Lung (tissue), 12 donors: Measurements from ENCODE around the gene PFKL. TPM values are rescaled to one million over a fixed set of nuclear protein-coding genes. Genes with fewer than 3 reads are reported as not detected.
"Not testable (repeated sequence)": the region's sequence is repeated elsewhere in the genome, so short reads cannot be mapped to it uniquely, and the experiment has no call there.

Experiments used
- ATAC-seq: fragments of 200-7000 bp; cut with Tn5 transposase; one replicate; pipeline ENCODE4 v1.9.1; 2020; ENCODE audit warnings: moderate number of reproducible peaks; ENCODE audit not compliant: insufficient read depth, low FRiP score
- DNase-seq, 3 donors: peaks; one replicate each; pipeline ENCODE4 v3.0.0-alpha.2; 2013 to 2017
- H3K27ac ChIP-seq, 2 donors: one replicate each; pipeline ENCODE4 v1.5.1; 2013; ENCODE audit warnings: mild to moderate bottlenecking in 2 of 2, moderate library complexity in 2 of 2, control low read depth in 1 of 2, inconsistent platforms in 1 of 2, low read depth in 1 of 2, low read length in 1 of 2
- H3K27me3 ChIP-seq, 3 donors: one replicate each; pipeline ENCODE4 v1.5.1; 2013; ENCODE audit warnings: low read length in 2 of 3; ENCODE audit not compliant: control insufficient read depth in 3 of 3, insufficient read depth in 3 of 3
- H3K36me3 ChIP-seq, 4 donors: one replicate each; pipeline ENCODE4 v1.5.1; 2013; ENCODE audit warnings: low read length in 4 of 4, mild to moderate bottlenecking in 1 of 4, moderate library complexity in 1 of 4; ENCODE audit not compliant: control insufficient read depth in 4 of 4, insufficient read depth in 4 of 4
- H3K4me1 ChIP-seq, 5 donors: one replicate each; pipeline ENCODE4 v1.5.1; 2013; ENCODE audit warnings: low read length in 5 of 5, mild to moderate bottlenecking in 2 of 5, moderate library complexity in 1 of 5; ENCODE audit not compliant: control insufficient read depth in 5 of 5, insufficient read depth in 5 of 5
- H3K4me3 ChIP-seq: one replicate; pipeline ENCODE4 v1.5.1; 2013; ENCODE audit warnings: mild to moderate bottlenecking, control low read depth, moderate library complexity
- H3K9ac ChIP-seq, 2 donors: one replicate each; pipeline ENCODE4 v1.5.1; 2013; ENCODE audit warnings: low read length in 2 of 2, control low read depth in 1 of 2; ENCODE audit not compliant: insufficient read depth in 1 of 2
- H3K9me3 ChIP-seq, 4 donors: one replicate each; pipeline ENCODE4 v1.5.1; 2013; ENCODE audit warnings: low read length in 3 of 4, mild to moderate bottlenecking in 1 of 4, moderate library complexity in 1 of 4; ENCODE audit not compliant: control insufficient read depth in 4 of 4, insufficient read depth in 3 of 4
- WGBS, 2 donors: extraction: QIAGEN DNeasy Blood & Tissue Kit; methylation state at CpG; one replicate each; pipeline ENCODE4 v1.1.7; 2013; 5-methylcytosine and 5-hydroxymethylcytosine counted together
- polyA plus RNA-seq, 2 donors: library from polyadenylated mRNA; stranded (reverse); fragments of 200-250 nt; gene quantifications; one replicate each; pipeline ENCODE4 v1.2.1, GENCODE V29; 2013
- total RNA-seq, 2 donors: library from RNA; depleted of rRNA in 1 of 2; stranded (reverse); fragments of >200 nt in 1 of 2; gene quantifications; one replicate each; pipeline ENCODE4 v1.2.1, GENCODE V29; 2014 to 2021
- TF ChIP-seq, protein P1 (sequence below): IDR thresholded peaks from 2 replicates; pipeline ENCODE4 v1.5.1; 2012; ENCODE audit warnings: mild to moderate bottlenecking; ENCODE audit errors: control extremely low read depth, extremely low read depth
- donor health status: control.
- donor health status: control.
- donor health status: Bipolar disorder and iron deficiency.
- donor health status: healthy.
- donor health status: DM: yes; HTN: yes; CAD: no.

Gene PFKL
- total and polyA plus RNA-seq, 4 donors, result 63.4 to 129 (median 103) TPM

GRCh38 chr21:44357064-44357837, 57.4 kb downstream of the PFKL start:
- Histone ChIP-seq H3K9me3 (peaks cover 0 to 4% (median 0%) of the 10 kb centered on the region in 4 donors), H3K27ac (no peak overlapping the region), H3K27me3 (peaks cover 3 to 13% (median 4%) of the 10 kb centered on the region in 3 donors), H3K9ac (no peak overlapping the region), H3K4me3 (no peak overlapping the region), H3K4me1 (peaks cover 0 to 9% (median 4%) of the 10 kb centered on the region in 5 donors), H3K36me3 (no peaks in the 10 kb centered on the region)
- 89 to 93% methylated on average over 21 of the region's 21 CpGs for WGBS, 2 donors
- TF ChIP-seq, protein P1, sequence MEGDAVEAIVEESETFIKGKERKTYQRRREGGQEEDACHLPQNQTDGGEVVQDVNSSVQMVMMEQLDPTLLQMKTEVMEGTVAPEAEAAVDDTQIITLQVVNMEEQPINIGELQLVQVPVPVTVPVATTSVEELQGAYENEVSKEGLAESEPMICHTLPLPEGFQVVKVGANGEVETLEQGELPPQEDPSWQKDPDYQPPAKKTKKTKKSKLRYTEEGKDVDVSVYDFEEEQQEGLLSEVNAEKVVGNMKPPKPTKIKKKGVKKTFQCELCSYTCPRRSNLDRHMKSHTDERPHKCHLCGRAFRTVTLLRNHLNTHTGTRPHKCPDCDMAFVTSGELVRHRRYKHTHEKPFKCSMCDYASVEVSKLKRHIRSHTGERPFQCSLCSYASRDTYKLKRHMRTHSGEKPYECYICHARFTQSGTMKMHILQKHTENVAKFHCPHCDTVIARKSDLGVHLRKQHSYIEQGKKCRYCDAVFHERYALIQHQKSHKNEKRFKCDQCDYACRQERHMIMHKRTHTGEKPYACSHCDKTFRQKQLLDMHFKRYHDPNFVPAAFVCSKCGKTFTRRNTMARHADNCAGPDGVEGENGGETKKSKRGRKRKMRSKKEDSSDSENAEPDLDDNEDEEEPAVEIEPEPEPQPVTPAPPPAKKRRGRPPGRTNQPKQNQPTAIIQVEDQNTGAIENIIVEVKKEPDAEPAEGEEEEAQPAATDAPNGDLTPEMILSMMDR, result no peak
- DNase-seq (no peak), ATAC-seq (no peak)

DNA sequence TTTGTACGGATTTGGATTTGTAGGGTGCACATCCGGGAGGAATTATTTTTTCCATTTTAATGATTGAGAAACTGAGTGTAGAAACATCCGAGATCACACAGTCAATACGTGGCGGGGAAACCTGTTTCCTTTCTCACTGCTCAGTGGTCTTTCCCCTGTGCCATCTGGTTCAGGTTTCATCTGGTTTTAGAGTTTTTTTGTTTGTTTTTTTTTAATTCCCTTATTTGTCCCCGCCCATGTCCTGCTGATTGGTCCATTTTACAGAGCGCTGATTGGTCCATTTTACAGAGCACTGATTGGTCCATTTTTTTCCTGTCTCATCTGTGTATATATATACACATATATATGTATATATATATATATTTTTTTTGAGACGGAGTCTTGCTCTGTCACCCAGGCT, 59.5 kb downstream of the PFKL start:
- TF ChIP-seq, protein P1, result no peak
- DNase-seq (no peak), ATAC-seq (no peak)
- Histone ChIP-seq H3K36me3 (no peaks in the 10 kb centered on the region), H3K9me3 (peaks cover 0 to 11% (median 0%) of the 10 kb centered on the region in 4 donors), H3K27ac (no peak overlapping the region), H3K4me1 (no peaks in the 10 kb centered on the region), H3K27me3 (peaks cover 0 to 2% (median 0%) of the 10 kb centered on the region in 3 donors), H3K9ac (no peak overlapping the region), H3K4me3 (no peak overlapping the region)
- 62 to 79% methylated on average over 8 of the region's 8 CpGs for WGBS, 2 donors

- Histone ChIP-seq H3K36me3 (no peaks in the 10 kb centered on the region), H3K4me3 (no peak overlapping the region), H3K27me3 (peaks cover 0 to 2% (median 0%) of the 10 kb centered on the region in 3 donors), H3K4me1 (no peaks in the 10 kb centered on the region), H3K9ac (no peak overlapping the region), H3K9me3 (peaks cover 0 to 10% (median 0%) of the 10 kb centered on the region in 4 donors), H3K27ac (no peak overlapping the region)
- TF ChIP-seq, protein P1, result no peak
- ATAC-seq (no peak), DNase-seq (no peak)
- WGBS, 2 donors, result 20 to 34% methylated on average over 8 of the region's 8 CpGs
Measured at GRCh38 chr21:44360159-44360558, 60.3 kb downstream of the PFKL start.

GRCh38 chr21:44361903-44362302, 62.0 kb downstream of the PFKL start:
- not testable (repeated sequence) for H3K27me3 ChIP-seq, H3K9ac ChIP-seq, H3K27ac ChIP-seq, DNase-seq, H3K9me3 ChIP-seq, H3K4me1 ChIP-seq, H3K4me3 ChIP-seq, ATAC-seq, H3K36me3 ChIP-seq
- 89 to 98% methylated on average over 5 of the region's 5 CpGs for WGBS, 2 donors
